Measurements from ENCODE around the gene NDUFS7.

NDUFS7 gene

GRCh38 chr19:1434577-1435060 lies 50.9 kb downstream of the NDUFS7 start:
- no peak for TF ChIP-seq CTCF (IDR thresholded peaks at IDR 0.05; ENCODE audit: poor library complexity, severe bottlenecking)
- no peaks in the 10 kb centered on the region for H3K27me3 ChIP-seq (ENCODE audit: insufficient read depth, poor library complexity, severe bottlenecking)
- DNase-seq (ENCODE audit: low spot score) (no peak), ATAC-seq (ENCODE audit: low read depth) (no peak)
- no peaks in the 10 kb centered on the region for H3K9me3 ChIP-seq (ENCODE audit: severe bottlenecking)
- H3K4me3 ChIP-seq (ENCODE audit: severe bottlenecking), result no peak overlapping the region
- H3K27ac ChIP-seq (ENCODE audit: poor library complexity, severe bottlenecking), result no peak overlapping the region
- peaks cover 1% of the 10 kb centered on the region for H3K4me1 ChIP-seq (ENCODE audit: insufficient read depth, poor library complexity, severe bottlenecking)
- peaks cover 58% of the 10 kb centered on the region for H3K36me3 ChIP-seq (ENCODE audit: low read depth)

- Histone ChIP-seq H3K4me3 (ENCODE audit: severe bottlenecking) (no peak overlapping the region), H3K36me3 (ENCODE audit: low read depth) (peaks cover 60% of the 10 kb centered on the region), H3K9me3 (ENCODE audit: severe bottlenecking) (no peaks in the 10 kb centered on the region), H3K4me1 (ENCODE audit: insufficient read depth, poor library complexity, severe bottlenecking) (peaks cover 9% of the 10 kb centered on the region), H3K27me3 (ENCODE audit: insufficient read depth, poor library complexity, severe bottlenecking) (no peaks in the 10 kb centered on the region), H3K27ac (ENCODE audit: poor library complexity, severe bottlenecking) (no peak overlapping the region)
- no peak for DNase-seq (ENCODE audit: low spot score)
- no peak for ATAC-seq (ENCODE audit: low read depth)
- no peak for TF ChIP-seq CTCF (IDR thresholded peaks at IDR 0.05; ENCODE audit: poor library complexity, severe bottlenecking)
Observed at GRCh38 chr19:1435378-1435989, 51.8 kb downstream of the NDUFS7 start.

- H3K36me3 ChIP-seq (ENCODE audit: low read depth), result peaks cover 60% of the 10 kb centered on the region
- no peak for DNase-seq (ENCODE audit: low spot score)
- H3K4me3 ChIP-seq (ENCODE audit: severe bottlenecking), result no peak overlapping the region
Observed at GRCh38 chr19:1437609-1438008, 53.9 kb downstream of the NDUFS7 start.

GRCh38 chr19:1438035-1438932 lies 54.6 kb downstream of the NDUFS7 start, which contains the start of gene RPS15:
Gene RPS15, plus strand, starts transcription at chr19:1438396. Its CDS starts 30 bp downstream, at chr19:1438426.
- no peaks in the 10 kb centered on the region for H3K9me3 ChIP-seq (ENCODE audit: severe bottlenecking)

More at GRCh38 chr19:1437609-1438008, 53.9 kb downstream of the NDUFS7 start:
- TF ChIP-seq CTCF (IDR thresholded peaks at IDR 0.05; ENCODE audit: poor library complexity, severe bottlenecking), result no peak
- peaks cover 9% of the 10 kb centered on the region for H3K4me1 ChIP-seq (ENCODE audit: insufficient read depth, poor library complexity, severe bottlenecking)
- H3K27ac ChIP-seq (ENCODE audit: poor library complexity, severe bottlenecking), result peak overlapping the region; percentile 76
- no peaks in the 10 kb centered on the region for H3K27me3 ChIP-seq (ENCODE audit: insufficient read depth, poor library complexity, severe bottlenecking)
- H3K9me3 ChIP-seq (ENCODE audit: severe bottlenecking), result no peaks in the 10 kb centered on the region
- ATAC-seq (ENCODE audit: low read depth), result no peak

More at GRCh38 chr19:1438035-1438932, 54.6 kb downstream of the NDUFS7 start, which contains the start of gene RPS15:
- Histone ChIP-seq H3K4me1 (ENCODE audit: insufficient read depth, poor library complexity, severe bottlenecking) (peaks cover 9% of the 10 kb centered on the region), H3K27me3 (ENCODE audit: insufficient read depth, poor library complexity, severe bottlenecking) (no peaks in the 10 kb centered on the region), H3K27ac (ENCODE audit: poor library complexity, severe bottlenecking) (peak within 1 kb of the TSS; percentile 76), H3K36me3 (ENCODE audit: low read depth) (peaks cover 57% of the 10 kb centered on the region), H3K4me3 (ENCODE audit: severe bottlenecking) (peak within 1 kb of the TSS; percentile 90)
- TF ChIP-seq CTCF (IDR thresholded peaks at IDR 0.05; ENCODE audit: poor library complexity, severe bottlenecking), result peak; percentile 91
- DNase-seq (ENCODE audit: low spot score) (peak; percentile 87), ATAC-seq (ENCODE audit: low read depth) (peak; percentile 73)
